ENCODE measurements around the gene ZNF579. TPM values are rescaled to one million over a fixed set of nuclear protein-coding genes. Genes with fewer than 3 reads are reported as not detected.

ZNF579 gene
- total and polyA plus RNA-seq, 2 of the 13 experiments (the other 11 are each of a cell fraction or from before 2014, with no cell fraction given) = 2.1 to 2.9 TPM

GRCh38 chr19:55605637-55606470 lies 25.2 kb upstream of the ZNF579 start, which contains the start of gene ZNF865 (continued):
- TF ChIP-seq IKZF4 (CRISPR knock-in tag; IDR thresholded peaks at IDR 0.05; ENCODE audit: borderline replicate concordance, low read depth, not compliant biosample characterization) (no peak), KDM5A (IDR thresholded peaks at IDR 0.05; ENCODE audit: borderline replicate concordance, low read length) (peak; percentile 42; the same call in 1 of the 2 replicates), TSC22D2 (CRISPR knock-in tag; IDR thresholded peaks at IDR 0.05; ENCODE audit: borderline replicate concordance) (no peak), ARID4A (CRISPR knock-in tag; IDR thresholded peaks at IDR 0.05; ENCODE audit: borderline replicate concordance) (0 out of 2 replicates have a peak, but pooled peaks have one; percentile 10), ZFP82 (CRISPR knock-in tag; IDR thresholded peaks at IDR 0.05; ENCODE audit: borderline replicate concordance) (no peak), TOE1 (CRISPR knock-in tag; IDR thresholded peaks at IDR 0.05) (no peak), GFI1 (CRISPR knock-in tag; IDR thresholded peaks at IDR 0.05; ENCODE audit: borderline replicate concordance) (no peak), HOXA9 (CRISPR knock-in tag; IDR thresholded peaks at IDR 0.05; ENCODE audit: borderline replicate concordance) (no peak), FOXK1 (CRISPR knock-in tag; IDR thresholded peaks at IDR 0.05; ENCODE audit: borderline replicate concordance, low read depth) (0 out of 2 replicates have a peak, but pooled peaks have one; percentile 2), ZSCAN20 (CRISPR knock-in tag; IDR thresholded peaks at IDR 0.05; ENCODE audit: borderline replicate concordance) (no peak), NFE2 (CRISPR knock-in tag; IDR thresholded peaks at IDR 0.05) (no peak), CBX2 (IDR thresholded peaks at IDR 0.05; ENCODE audit: low read depth, low read length) (no peak), CBX2 (CRISPR knock-in tag; IDR thresholded peaks at IDR 0.05; ENCODE audit: low read depth) (no peak), MTA3 (CRISPR knock-in tag; IDR thresholded peaks at IDR 0.05) (no peak), TP53 (CRISPR knock-in tag; conservative IDR thresholded peaks at IDR 0.05) (no peak), ZNF180 (CRISPR knock-in tag; IDR thresholded peaks at IDR 0.05; ENCODE audit: borderline replicate concordance, low read depth) (no peak), MXD3 (CRISPR knock-in tag; IDR thresholded peaks at IDR 0.05) (peak; percentile 26; the same call in 1 of the 2 replicates), ZNF687 (CRISPR knock-in tag; IDR thresholded peaks at IDR 0.05) (peak; percentile 0; the same call in 1 of the 2 replicates), CENPT (CRISPR knock-in tag; IDR thresholded peaks at IDR 0.05; ENCODE audit: low read depth) (no peak)
